NAMALWA (cell line): Measurements from ENCODE around the gene MCAM.

Experiments used
- DNase-seq: peaks from one replicate; pipeline ENCODE4 v3.0.0-alpha.2; 2015; ENCODE audit warnings: low spot score

The MCAM gene

DNA sequence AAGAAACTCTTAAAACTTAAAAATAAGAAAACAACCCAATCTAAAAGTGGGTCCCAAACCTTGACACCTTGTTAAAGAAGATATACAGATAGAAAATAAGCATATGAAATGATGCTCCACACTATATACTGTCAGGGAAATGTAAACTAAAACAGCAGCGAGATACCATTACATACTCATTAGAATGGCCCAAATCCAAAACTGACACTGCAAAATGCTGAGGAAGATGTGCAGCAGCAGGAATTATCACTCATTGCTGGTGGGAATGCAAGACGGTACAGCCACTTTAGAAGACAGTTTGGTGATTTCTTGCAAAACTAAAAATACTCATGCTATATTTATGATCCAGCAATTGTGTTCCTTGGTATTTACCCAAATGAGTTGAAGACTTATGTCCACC, 12.4 kb upstream of the MCAM start:
- no peak for DNase-seq

DNA sequence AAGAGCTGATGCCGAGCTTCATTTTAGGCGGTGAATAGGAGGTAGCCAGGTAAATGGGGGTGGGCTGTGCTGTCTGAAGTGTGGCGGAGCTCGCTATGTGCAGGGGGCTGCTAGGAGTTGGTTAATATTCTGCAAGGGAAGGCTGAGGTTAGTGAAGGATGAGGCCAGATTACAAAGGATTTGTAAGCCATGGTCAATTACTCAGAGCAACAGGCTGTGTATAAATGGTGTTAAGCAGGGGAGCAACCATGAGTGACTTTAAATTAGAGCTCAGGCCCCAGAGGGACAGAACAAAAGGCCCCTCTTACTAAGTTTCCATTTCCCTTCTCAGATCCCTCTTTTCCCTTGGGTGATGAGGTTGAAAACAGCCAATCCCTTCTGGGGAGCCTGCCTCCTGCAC, 7.3 kb upstream of the MCAM start:
- DNase-seq = no peak

- DNase-seq = peak; percentile 80
These were observed 6.7 kb upstream of the MCAM start for GRCh38 chr11:119323532-119324033.

DNA sequence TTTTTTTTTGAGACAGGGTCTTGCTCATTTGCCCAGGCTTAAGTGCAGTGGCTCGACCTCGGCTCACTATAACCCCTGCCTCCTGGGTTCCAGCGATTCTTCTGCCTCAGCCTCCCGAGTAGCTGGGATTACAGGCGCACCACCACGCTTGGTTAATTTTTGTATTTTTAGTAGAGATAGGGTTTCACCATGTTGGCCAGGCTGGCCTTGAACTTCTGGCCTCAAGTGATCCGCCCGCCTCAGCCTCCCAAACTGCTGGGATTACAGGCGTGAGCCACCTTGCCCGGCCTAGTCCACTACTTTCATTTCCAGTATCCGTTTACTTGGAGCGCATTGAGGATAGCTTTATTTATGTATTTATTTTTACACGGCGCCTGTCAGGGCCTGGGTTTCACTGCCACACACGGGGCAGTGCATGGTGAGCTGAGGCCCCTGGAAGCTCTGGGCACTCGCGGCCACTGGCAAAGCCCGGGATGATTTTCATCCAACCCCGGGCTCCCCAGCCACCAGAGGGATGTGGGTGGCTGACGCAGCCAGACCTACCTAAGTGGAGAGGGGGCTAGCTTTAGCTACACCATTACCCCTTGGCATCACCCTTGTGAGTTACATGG, 6.1 kb upstream of the MCAM start:
- no peak for DNase-seq

DNA sequence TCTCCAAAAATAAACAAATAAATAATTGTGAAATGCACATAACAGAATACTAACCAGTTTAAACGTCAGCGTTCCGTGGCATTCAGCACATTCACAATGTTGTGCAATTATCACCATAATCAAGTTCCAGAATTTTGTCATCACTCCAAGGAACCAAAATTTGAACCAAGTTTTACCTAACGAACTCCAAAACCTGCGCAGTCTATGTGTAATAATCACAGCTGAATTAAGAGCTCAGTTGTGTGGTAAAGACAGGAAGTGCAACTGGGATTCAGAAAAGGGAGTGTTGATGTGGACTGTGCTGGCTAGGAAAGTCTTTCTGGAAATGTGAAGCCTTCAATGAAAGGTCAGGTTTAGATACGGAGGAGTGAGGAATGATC, 5.4 kb upstream of the MCAM start:
- no peak for DNase-seq

DNA sequence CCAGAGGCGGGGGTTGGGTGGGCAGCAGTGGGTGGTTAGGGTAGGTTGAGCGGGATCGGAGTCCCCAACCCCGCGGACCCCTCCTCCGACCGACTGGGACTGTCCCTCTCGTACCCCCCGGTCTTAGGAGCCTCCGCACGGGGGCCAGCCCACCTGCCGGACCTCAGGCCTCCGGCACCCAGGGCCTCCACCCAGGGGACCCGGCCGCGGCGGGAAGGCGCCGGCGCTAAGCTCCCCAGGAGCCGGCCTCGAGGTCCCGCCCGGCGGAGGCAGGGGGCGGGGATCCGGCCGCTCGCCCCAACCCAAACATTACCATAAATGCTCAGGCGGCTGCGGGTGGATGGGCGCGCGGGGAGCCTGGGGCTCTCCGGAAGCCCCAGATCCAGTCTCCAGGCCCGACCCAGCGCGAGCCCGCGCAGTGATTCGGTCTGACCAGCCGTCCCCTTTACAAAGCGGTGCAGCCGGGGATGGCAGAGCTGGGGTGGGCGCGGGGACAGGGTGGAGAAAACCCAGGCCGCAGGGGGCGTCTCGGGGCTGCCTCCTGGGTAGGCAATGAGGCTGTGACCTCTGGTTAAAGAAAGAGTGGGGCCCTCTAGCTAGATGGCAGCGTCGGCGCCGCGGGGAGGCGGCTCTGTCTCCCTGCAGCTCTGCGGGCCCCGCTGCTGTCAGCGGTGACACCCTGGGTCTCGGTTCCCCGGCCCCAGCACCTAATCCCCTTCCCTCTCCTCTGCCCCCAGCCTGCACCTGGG, 4.0 kb upstream of the MCAM start:
- DNase-seq = peak; percentile 60

- DNase-seq = no peak
These were observed 3.4 kb upstream of the MCAM start for GRCh38 chr11:119320240-119320775.

DNA sequence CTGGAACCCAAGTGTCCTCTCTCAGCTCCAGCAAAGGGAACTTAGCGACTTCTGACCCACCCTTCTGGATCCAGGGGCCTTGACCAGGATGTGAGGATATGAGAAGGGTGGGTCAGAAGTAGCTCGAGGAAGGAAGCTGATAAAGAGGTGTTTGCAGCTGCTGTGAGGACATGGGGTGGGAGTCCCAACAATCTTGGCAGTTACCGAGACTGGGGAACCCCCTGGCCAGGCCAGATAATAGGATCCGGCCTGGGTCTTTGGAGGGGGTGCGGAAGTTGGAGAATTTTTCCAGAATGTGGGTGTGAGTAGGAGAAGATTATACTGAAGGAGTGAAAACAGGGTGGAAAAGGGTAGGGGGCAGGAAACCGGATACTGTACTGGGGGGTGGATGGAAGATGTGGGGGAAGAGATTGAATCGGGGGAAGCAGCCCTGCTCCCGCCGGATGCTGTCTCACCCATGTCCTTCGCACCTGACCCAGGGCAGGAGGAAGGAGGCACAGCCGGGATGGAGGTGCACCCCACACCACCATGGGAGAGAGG, 2.8 kb upstream of the MCAM start:
- no peak for DNase-seq

DNA sequence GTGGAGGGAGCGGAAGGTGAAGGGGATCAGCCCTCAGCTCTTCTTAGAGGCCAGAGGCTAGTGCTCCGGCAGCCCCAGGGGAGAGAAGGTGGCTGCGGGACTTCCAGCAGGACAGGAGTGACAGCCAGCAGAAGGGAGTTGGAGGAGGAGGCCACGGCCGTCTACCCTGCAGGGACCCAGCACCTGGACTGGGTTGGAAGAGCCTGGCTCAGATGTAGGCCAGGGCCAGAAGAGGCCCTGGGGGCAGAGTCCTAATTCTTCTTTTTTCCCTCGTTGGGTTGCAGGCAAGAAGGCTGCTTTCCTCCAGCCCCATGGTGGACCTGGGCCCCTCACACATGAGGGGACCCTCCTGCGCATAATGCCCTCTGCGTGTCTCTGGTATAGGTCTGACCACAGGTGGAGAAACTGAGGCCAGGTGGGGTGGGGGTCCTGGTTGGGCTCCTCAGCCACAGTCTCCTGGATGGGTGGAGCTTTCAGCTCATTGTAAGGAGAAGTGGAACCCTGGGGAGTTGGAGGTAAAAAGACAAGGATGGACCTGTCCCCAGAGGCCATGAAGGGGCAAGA, 2.3 kb upstream of the MCAM start:
- DNase-seq = no peak

DNA sequence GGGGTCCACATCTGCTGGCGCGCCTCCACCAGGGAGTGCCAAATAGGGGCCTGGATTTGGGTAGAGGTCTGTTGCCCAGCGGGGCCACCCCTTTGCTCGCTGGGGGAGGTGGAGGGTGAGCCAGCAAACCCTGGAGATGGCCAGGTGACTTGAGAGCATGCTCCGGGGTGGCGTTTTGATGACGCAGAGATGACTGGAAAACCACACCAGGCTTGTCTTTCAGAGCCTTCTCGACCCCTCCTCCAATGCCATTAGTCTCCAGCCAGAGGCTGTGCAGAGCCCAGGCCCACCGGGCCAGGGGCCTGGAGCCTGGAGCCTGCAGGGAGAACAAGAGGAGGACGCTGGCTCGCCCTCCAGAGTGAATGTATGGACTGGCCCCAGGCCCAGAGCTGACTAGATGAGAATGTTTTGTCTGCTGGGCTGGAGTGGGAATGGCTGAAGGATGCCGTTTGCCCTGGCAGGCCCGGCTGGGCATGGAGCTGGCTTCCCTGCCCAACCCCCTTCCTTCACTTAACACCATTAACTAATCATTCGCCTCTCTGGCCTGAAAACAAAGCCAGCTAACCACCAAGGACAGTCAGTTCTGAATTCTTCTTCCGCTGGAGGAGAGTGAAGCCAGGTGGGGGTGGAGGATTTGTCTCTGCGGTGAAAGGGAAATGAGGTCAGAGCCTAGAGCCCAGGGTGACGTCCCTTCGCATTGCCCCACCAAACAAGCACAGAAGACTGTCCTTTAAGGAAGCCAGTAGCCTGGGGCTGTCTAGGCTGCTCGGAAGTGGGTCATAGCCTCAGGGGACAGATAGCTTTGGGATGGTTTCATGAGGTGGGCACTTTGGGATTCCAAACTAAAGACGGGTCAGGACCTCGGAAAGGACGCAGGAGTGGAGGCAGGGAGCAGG, 1.6 kb upstream of the MCAM start:
- peak; percentile 34 for DNase-seq

- no peak for DNase-seq
These were observed 786 bp upstream of the MCAM start for GRCh38 chr11:119317592-119318239.

GRCh38 chr11:119316016-119316728, 758 bp downstream of the MCAM start:
- DNase-seq = no peak

GRCh38 chr11:119315131-119316015, 1.6 kb downstream of the MCAM start:
- peak; percentile 71 for DNase-seq

DNA sequence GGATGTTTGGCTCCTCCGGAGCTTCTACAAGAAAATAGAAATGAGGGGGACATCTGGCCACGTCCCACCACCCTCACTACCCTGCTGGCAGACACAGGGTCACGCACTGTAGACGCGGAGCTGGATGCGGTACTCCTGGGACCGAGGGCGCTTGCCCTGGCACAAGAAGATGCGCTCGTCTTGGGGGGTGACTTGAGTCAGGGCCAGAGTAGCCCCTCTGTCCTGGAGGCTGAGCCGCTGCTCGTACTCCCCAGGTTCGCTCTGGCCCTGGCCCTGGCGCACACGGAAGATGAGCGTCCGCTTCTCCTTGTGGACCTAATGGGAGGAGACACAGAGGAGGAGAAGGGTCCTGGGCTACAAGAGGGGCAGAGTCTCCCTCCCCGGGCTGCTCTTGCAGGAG, 2.2 kb downstream of the MCAM start:
- no peak for DNase-seq

- DNase-seq = no peak
These were observed 6.3 kb downstream of the MCAM start for GRCh38 chr11:119310682-119311052.

DNA sequence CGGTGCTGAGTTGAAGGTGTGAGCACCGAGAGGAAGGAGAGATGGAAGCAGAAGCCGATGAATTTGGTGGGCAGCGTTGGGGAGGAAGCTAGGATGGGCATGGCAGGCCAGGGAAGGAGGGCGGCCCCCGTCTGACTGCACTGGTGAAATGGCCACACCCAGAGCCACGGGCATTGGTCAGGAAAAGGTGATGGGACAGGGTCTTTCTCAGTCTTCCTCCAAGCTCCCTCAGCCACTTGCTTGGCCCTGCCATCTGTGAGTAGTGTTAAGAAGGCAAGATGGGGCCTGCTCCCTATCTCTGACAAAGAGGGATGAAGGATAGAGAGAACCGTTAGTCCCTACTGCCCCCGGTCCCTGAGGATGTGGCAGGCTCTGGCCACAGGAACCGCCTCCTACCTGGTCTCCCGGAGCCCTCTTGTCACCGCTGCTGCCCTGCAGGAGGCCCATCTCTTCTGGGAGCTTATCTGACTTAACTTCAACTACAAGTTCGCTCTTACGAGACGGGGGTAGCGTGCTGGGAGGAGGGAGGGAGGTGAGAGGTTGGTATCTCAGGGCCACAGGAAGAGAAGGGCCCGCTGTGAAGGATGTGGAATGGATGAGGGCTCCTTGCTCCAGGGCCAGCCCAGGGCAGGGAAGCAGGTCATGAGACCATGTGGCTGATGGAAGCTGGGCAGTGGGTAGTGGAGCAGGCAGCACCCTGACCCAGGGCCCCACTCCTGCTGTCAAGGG, 6.8 kb downstream of the MCAM start:
- no peak for DNase-seq

DNA sequence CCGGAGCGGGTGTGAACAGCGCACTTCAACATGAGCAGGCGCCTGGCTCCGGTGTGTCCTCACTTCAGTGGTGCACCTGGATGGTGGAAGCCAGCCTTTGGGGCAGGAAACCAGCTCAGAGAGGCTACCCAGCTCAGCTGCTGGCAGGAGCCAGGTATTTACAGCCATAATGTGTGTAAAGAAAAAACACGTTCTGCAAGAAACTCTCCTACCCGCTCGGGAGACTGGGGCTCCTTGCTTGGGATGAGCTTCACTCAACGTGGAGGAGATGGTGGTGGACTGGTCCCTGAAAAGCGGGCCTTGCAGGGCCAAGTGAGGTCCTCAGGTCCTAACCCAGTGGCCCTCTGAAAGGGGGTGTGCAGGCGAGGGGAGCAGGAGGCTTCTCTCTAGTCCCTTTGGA, 7.5 kb downstream of the MCAM start:
- DNase-seq = no peak

DNA sequence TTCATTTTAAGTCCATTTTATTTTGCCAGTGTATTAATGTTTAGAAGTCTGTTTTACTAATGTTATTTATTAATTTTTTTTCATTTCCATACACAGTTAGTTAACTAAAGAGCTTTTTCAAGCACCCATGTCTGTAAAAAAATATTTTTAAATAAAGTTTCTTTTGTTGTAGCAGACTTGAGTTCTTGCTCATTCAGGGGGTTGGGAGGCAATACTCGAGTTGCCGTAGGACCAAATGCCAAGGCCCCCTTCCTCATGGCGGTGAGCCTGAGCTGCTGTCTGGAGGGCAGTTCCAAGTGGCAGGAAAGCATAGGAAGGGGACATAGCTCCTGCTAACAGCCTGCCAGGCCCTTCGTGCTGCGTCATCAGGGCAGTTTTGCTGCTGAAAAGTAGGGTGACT, 9.0 kb downstream of the MCAM start:
- DNase-seq = no peak

DNA sequence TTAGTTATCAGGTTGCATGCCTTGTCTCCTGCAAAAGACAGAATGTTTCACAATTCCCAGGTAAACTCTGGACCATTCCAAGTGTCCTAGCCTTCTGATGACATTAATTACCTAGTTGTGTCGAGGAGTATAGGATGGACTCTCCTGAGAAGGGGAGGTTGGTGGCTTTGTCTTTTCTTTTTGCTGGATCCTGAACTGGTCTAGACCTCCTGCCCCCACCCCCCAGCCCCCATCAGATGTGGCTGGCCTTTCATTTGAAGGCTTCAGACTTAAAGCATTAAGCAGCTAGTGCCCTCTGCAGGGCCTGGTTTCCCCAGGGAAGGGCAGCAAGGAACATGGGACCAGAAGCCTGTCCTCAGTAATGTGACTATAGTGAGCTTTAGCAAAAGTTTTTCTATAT, 9.7 kb downstream of the MCAM start:
- no peak for DNase-seq
